Gastrocnemius medialis (tissue), 4 donors: ENCODE data around the gene NLRP7. TPM values are rescaled to one million over a fixed set of nuclear protein-coding genes. Genes with fewer than 3 reads are reported as not detected.
"Not testable (repeated sequence)": the region's sequence is repeated elsewhere in the genome, so short reads cannot be mapped to it uniquely, and the experiment has no call there.

Source experiments
- ATAC-seq, 2 donors: fragments of 150-250 bp; one replicate each; pipeline ENCODE4 v1.9.1; 2016
- DNase-seq, 2 donors: peaks; one replicate each; pipeline ENCODE4 v3.0.0-alpha.2; 2019
- H3K27ac ChIP-seq, 4 donors: fragments of 200-600 bp; sonication (generic); 1 replicate in 1 of 4; 2 replicates in 3 of 4; pipeline ENCODE4 v1.5.1; 2016 to 2018; ENCODE audit warnings: mild to moderate bottlenecking in 2 of 4, moderate library complexity in 1 of 4
- H3K27me3 ChIP-seq, 3 donors: fragments of 200-600 bp; sonication (generic) in 2 of 3; 1 replicate in 1 of 3; 2 replicates in 2 of 3; pipeline versions ENCODE4 v1.5.1 to v1.6.0; 2016 to 2019; ENCODE audit warnings: mild to moderate bottlenecking in 1 of 3, moderate library complexity in 1 of 3
- H3K36me3 ChIP-seq, 2 donors: fragments of 200-600 bp; sonication (generic) in 1 of 2; one replicate each; pipeline ENCODE4 v1.5.1; 2017 to 2018
- H3K4me1 ChIP-seq, 2 donors: fragments of 200-600 bp; sonication (generic) in 1 of 2; one replicate each; pipeline ENCODE4 v1.5.1; 2016 to 2017; ENCODE audit warnings: mild to moderate bottlenecking in 2 of 2
- H3K4me3 ChIP-seq, 4 donors: fragments of 200-600 bp; sonication (generic) in 3 of 4; 1 replicate in 1 of 4; 2 replicates in 3 of 4; pipeline ENCODE4 v1.5.1; 2016 to 2019; ENCODE audit warnings: mild to moderate bottlenecking in 2 of 4
- H3K9me3 ChIP-seq, 3 donors: fragments of 200-600 bp; sonication (generic) in 2 of 3; 1 replicate in 1 of 3; 2 replicates in 2 of 3; pipeline ENCODE4 v1.5.1; 2016 to 2019
- CTCF ChIP-seq, 5 experiments: fragments of 450-650 bp in 3 of 5; fragments of 200-600 bp in 2 of 5; sonication (generic) in 2 of 5; IDR thresholded peaks in 4 of 5; conservative IDR thresholded peaks in 1 of 5; 1 replicate in 4 of 5; 2 replicates in 1 of 5; pipeline ENCODE4 v1.5.1; 2016 to 2019; ENCODE audit warnings: antibody characterized with exemption in 5 of 5, mild to moderate bottlenecking in 3 of 5, moderate library complexity in 3 of 5
- POLR2A ChIP-seq, 2 donors: fragments of 450-650 bp; IDR thresholded peaks; one replicate each; pipeline ENCODE4 v1.6.1; 2017; ENCODE audit warnings: antibody characterized with exemption in 2 of 2, mild to moderate bottlenecking in 2 of 2, moderate library complexity in 2 of 2
- in situ Hi-C, 4 donors: fragments of 200-750 bp; cut with MboI; loops; one replicate each; pipeline versions ENCODE4 v1.15.0 to v1.8.0; 2017; ENCODE audit warnings: low sequenced_read_pairs in 4 of 4
- intact Hi-C: fragments of 100-400 bp; cut with DNase I; formaldehyde crosslinking; loops from one replicate; pipeline ENCODE4 v1.15.1; 2023; ENCODE audit warnings: low total_unique reads
- total RNA-seq, 4 donors: library from RNA; depleted of rRNA; stranded (reverse); fragments of >200 nt; gene quantifications; one replicate each; pipeline versions ENCODE4 v1.1.0 to v1.2.3, GENCODE V29; 2016

The NLRP7 gene
- total RNA-seq, 4 donors from 2014 or later = not detected

DNA sequence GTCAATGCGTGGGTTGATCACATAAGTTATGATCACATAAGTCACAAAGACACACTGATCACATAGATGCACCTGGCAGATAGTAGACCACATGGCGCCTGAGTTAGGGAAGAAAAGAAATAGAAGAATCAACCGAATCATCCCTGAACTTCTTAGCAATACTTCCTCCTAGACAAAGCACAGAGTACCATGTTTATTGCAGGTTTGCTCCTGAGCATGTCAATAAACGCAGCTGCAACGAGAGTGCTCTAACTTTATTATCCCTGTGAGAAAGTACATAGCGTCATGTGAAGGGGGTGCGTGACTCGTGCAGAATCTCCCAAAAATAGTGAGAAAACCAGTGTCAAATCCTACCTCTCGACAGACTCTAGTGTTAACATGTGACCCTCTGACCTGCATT, 24.1 kb downstream of the NLRP7 start:
- Histone ChIP-seq H3K4me1 (no peaks in the 10 kb centered on the region), H3K27me3 (no peaks in the 10 kb centered on the region), H3K9me3 (no peaks in the 10 kb centered on the region), H3K27ac (no peak overlapping the region), H3K4me3 (no peak overlapping the region), H3K36me3 (no peaks in the 10 kb centered on the region)
- ATAC-seq (no peak), DNase-seq (no peak)
- in situ Hi-C loops (no loop called here), intact Hi-C loops (no loop called here)
- TF ChIP-seq POLR2A (IDR thresholded peaks at IDR 0.05) (no peak), CTCF (IDR thresholded peaks at IDR 0.05 in 4 of 5, conservative IDR thresholded peaks at IDR 0.05 in 1 of 5) (no peak)

- no peak for TF ChIP-seq POLR2A (IDR thresholded peaks at IDR 0.05)
- TF ChIP-seq CTCF (IDR thresholded peaks at IDR 0.05 in 4 of 5, conservative IDR thresholded peaks at IDR 0.05 in 1 of 5) = no peak
- Histone ChIP-seq H3K36me3 (no peaks in the 10 kb centered on the region), H3K4me1 (no peaks in the 10 kb centered on the region), H3K27ac (no peak overlapping the region), H3K9me3 (no peaks in the 10 kb centered on the region), H3K4me3 (no peak overlapping the region), H3K27me3 (no peaks in the 10 kb centered on the region)
- ATAC-seq (no peak), DNase-seq (no peak)
- in situ Hi-C loops = no loop called here
- intact Hi-C loops = no loop called here
Observed at GRCh38 chr19:54921082-54921481, 26.2 kb downstream of the NLRP7 start.

GRCh38 chr19:54919646-54920563, 27.4 kb downstream of the NLRP7 start:
- not testable (repeated sequence) for H3K27ac ChIP-seq

DNA sequence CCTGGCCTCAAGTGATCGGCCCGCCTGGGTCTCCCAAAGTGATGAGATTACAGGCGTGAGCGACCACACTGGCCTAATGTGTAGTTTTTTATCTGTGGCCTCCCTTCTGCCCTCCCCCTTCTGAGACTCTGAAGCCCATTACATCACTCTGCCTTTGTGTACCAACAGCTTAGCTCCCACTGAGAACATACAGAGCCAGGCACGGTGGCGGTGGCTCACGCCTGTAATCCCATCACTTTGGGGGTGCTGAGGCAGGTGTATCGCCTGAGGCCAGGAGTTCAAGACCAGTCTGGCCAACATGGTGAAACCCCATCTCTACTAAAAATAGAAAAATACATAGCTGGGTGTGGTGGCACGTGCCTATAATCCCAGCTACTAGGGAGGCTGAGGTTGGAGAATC, 28.8 kb downstream of the NLRP7 start:
- Histone ChIP-seq H3K9me3 (no peaks in the 10 kb centered on the region), H3K4me1 (no peaks in the 10 kb centered on the region), H3K27ac (no peak overlapping the region), H3K27me3 (no peaks in the 10 kb centered on the region), H3K4me3 (no peak overlapping the region), H3K36me3 (no peaks in the 10 kb centered on the region)
- ATAC-seq (no peak), DNase-seq (no peak)
- intact Hi-C loops (no loop called here), in situ Hi-C loops (no loop called here)
- no peak for TF ChIP-seq POLR2A (IDR thresholded peaks at IDR 0.05)
- TF ChIP-seq CTCF (IDR thresholded peaks at IDR 0.05 in 4 of 5, conservative IDR thresholded peaks at IDR 0.05 in 1 of 5) = no peak

More at GRCh38 chr19:54919646-54920563, 27.4 kb downstream of the NLRP7 start:
- intact Hi-C loops, H3K4me1 ChIP-seq, H3K36me3 ChIP-seq, H3K9me3 ChIP-seq, H3K27me3 ChIP-seq, H3K4me3 ChIP-seq, ATAC-seq, in situ Hi-C loops, DNase-seq: not testable (repeated sequence)

GRCh38 chr19:54916822-54917221, 30.5 kb downstream of the NLRP7 start:
- intact Hi-C loops (no loop called here), in situ Hi-C loops (no loop called here)
- ATAC-seq (no peak), DNase-seq (no peak)
- TF ChIP-seq CTCF (IDR thresholded peaks at IDR 0.05 in 4 of 5, conservative IDR thresholded peaks at IDR 0.05 in 1 of 5) (no peak), POLR2A (IDR thresholded peaks at IDR 0.05) (no peak)
- Histone ChIP-seq H3K4me3 (no peak overlapping the region), H3K9me3 (no peaks in the 10 kb centered on the region), H3K4me1 (no peaks in the 10 kb centered on the region), H3K27me3 (no peaks in the 10 kb centered on the region), H3K27ac (no peak overlapping the region), H3K36me3 (no peaks in the 10 kb centered on the region)

GRCh38 chr19:54907899-54908298, 39.4 kb downstream of the NLRP7 start:
- ATAC-seq, H3K27me3 ChIP-seq, intact Hi-C loops, H3K9me3 ChIP-seq, H3K27ac ChIP-seq, in situ Hi-C loops, H3K4me1 ChIP-seq, DNase-seq, H3K4me3 ChIP-seq, H3K36me3 ChIP-seq: not testable (repeated sequence)
